HG03135 (cell line): ENCODE data around the gene TNFSF9.
"Not testable (repeated sequence)": the region's sequence is repeated elsewhere in the genome, so short reads cannot be mapped to it uniquely, and the experiment has no call there.

ENCODE experiments used
- ATAC-seq: cut with Tn5 transposase; IDR thresholded peaks from one replicate; pipeline ENCODE4 v1.9.1; 2021; ENCODE audit warnings: mild to moderate bottlenecking, moderate library complexity; ENCODE audit not compliant: unreplicated experiment

The TNFSF9 gene

GRCh38 chr19:6532244-6532999 lies 1.6 kb downstream of the TNFSF9 start:
- no peak for ATAC-seq

- ATAC-seq: no peak
Measured at GRCh38 chr19:6533000-6533328, 2.1 kb downstream of the TNFSF9 start.

- no peak for ATAC-seq
Measured at GRCh38 chr19:6533746-6534418, 3.1 kb downstream of the TNFSF9 start.

- ATAC-seq: no peak
Measured at GRCh38 chr19:6534451-6535093, 3.7 kb downstream of the TNFSF9 start.

- ATAC-seq: no peak
Measured at GRCh38 chr19:6535558-6536137, 4.8 kb downstream of the TNFSF9 start.

- ATAC-seq: no peak
Measured at GRCh38 chr19:6539514-6539913, 8.7 kb downstream of the TNFSF9 start.

GRCh38 chr19:6540918-6541689 lies 10.3 kb downstream of the TNFSF9 start:
- ATAC-seq: no peak

- no peak for ATAC-seq
Measured at GRCh38 chr19:6543866-6544347, 13.1 kb downstream of the TNFSF9 start.

GRCh38 chr19:6550679-6551078 lies 19.9 kb downstream of the TNFSF9 start:
- not testable (repeated sequence) for ATAC-seq

GRCh38 chr19:6551091-6551490 lies 20.3 kb downstream of the TNFSF9 start:
- ATAC-seq: no peak

GRCh38 chr19:6551607-6552450 lies 21.0 kb downstream of the TNFSF9 start:
- ATAC-seq: no peak

- no peak for ATAC-seq
Measured at GRCh38 chr19:6556043-6556449, 25.2 kb downstream of the TNFSF9 start.

GRCh38 chr19:6556480-6557195 lies 25.8 kb downstream of the TNFSF9 start:
- ATAC-seq: no peak

- ATAC-seq: not testable (repeated sequence)
Measured at GRCh38 chr19:6562437-6562836, 31.6 kb downstream of the TNFSF9 start.

- no peak for ATAC-seq
Measured at GRCh38 chr19:6564393-6564792, 33.6 kb downstream of the TNFSF9 start.

GRCh38 chr19:6566727-6567126 lies 35.9 kb downstream of the TNFSF9 start:
- ATAC-seq: not testable (repeated sequence)

GRCh38 chr19:6568010-6568526 lies 37.2 kb downstream of the TNFSF9 start:
- ATAC-seq: no peak

- no peak for ATAC-seq
Measured at GRCh38 chr19:6568816-6569215, 38.0 kb downstream of the TNFSF9 start.

- ATAC-seq: no peak
Measured at GRCh38 chr19:6570764-6571163, 39.9 kb downstream of the TNFSF9 start.
